Measurements from ENCODE around the gene NAA20. TPM values are rescaled to one million over a fixed set of nuclear protein-coding genes. Genes with fewer than 3 reads are reported as not detected.
A peak's percentile ranks its signal among the peaks of the same experiment; 100 is the strongest.

Gene NAA20
- total and polyA plus RNA-seq, 2 of the 13 experiments (the other 11 are each of a cell fraction or from before 2014, with no cell fraction given) = 81.9 to 82.8 TPM

- TF ChIP-seq ZHX1 (CRISPR knock-in tag; IDR thresholded peaks at IDR 0.05; ENCODE audit: low read depth) (no peak), ARID4A (CRISPR knock-in tag; IDR thresholded peaks at IDR 0.05; ENCODE audit: borderline replicate concordance) (no peak), SP5 (CRISPR knock-in tag; IDR thresholded peaks at IDR 0.05; ENCODE audit: borderline replicate concordance, low read depth) (no peak), ZMYM4 (CRISPR knock-in tag; IDR thresholded peaks at IDR 0.05) (no peak), SMARCC2 (IDR thresholded peaks at IDR 0.05) (no peak)
Observed at GRCh38 chr20:20037960-20038359, 20.8 kb downstream of the NAA20 start (continued).

GRCh38 chr20:20038586-20038985, 21.4 kb downstream of the NAA20 start:
- Histone ChIP-seq H4K20me1 (ENCODE audit: insufficient read depth, low read length) (no peaks in the 10 kb centered on the region), H3K4me3 (replicated peaks in 1 of 3; ENCODE audit: insufficient read depth in 1 of 3, low read depth in 2 of 3, low read length in 3 of 3) (no peak overlapping the region), H2AFZ (ENCODE audit: low read length) (no peak overlapping the region), H3K4me2 (ENCODE audit: low read depth, low read length) (no peak overlapping the region), H3K4me1 (ENCODE audit: insufficient read depth, low read length) (no peaks in the 10 kb centered on the region), H3K9me3 (ENCODE audit: low read length) (no peaks in the 10 kb centered on the region), H3K27ac (ENCODE audit: extremely low read length, insufficient read depth, low read length) (no peak overlapping the region), H3K36me3 (replicated peaks in 1 of 2; ENCODE audit: control insufficient read depth in 1 of 2, insufficient read depth in 2 of 2, low read length in 2 of 2) (peaks cover 50 to 97% of the 10 kb centered on the region in 2 experiments), H3K27me3 (ENCODE audit: control insufficient read depth in 1 of 2, insufficient read depth in 2 of 2, low read length in 2 of 2) (no peaks in the 10 kb centered on the region), H3K79me2 (ENCODE audit: insufficient read depth, low read length) (no peaks in the 10 kb centered on the region), H3K9ac (ENCODE audit: insufficient read depth, low read depth, low read length) (no peak overlapping the region)
- in situ Hi-C loops (cut with HindIII; ENCODE audit: extremely low pct_ligation_motif_present, low pct_unique_long_range_greater_than_20kb) = no loop called here
- ChIA-PET CTCF (ENCODE audit: low intra/inter-chr PET ratio, low total read pairs) (no interaction called here), POLR2A (no interaction called here)
- no peak for ATAC-seq
- WGBS (ENCODE audit: low lambda C conversion rate) = 98% methylated on average over 6 of the region's 6 CpGs
- intact Hi-C loops (cut with micrococcal nuclease; ENCODE audit: unreplicated experiment) = no loop called here
- FAIRE-seq = no peak
- TF ChIP-seq RBM22 (optimal IDR thresholded peaks at IDR 0.05; ENCODE audit: low read length) = peak; percentile 4
- no peak for TF ChIP-seq KLF13 (CRISPR knock-in tag; IDR thresholded peaks at IDR 0.05)
- DNase-seq (ENCODE audit: low spot score) = no peak
- BruUV-seq (replicated peaks) = no TSS peak
